Ishikawa (cell line): ENCODE measurements around the gene FHL3.

ENCODE experiments used
- CEBPB ChIP-seq: IDR thresholded peaks from 2 replicates; pipeline ENCODE4 v1.6.1; 2012
- EP300 ChIP-seq: IDR thresholded peaks from 2 replicates; pipeline ENCODE4 v1.6.1; 2012; ENCODE audit warnings: borderline replicate concordance
- TCF12 ChIP-seq: IDR thresholded peaks from 2 replicates; pipeline ENCODE4 v1.6.1; 2012; ENCODE audit warnings: low read depth
- ZBTB7A ChIP-seq: IDR thresholded peaks from 2 replicates; pipeline ENCODE4 v1.6.1; 2012; ENCODE audit warnings: low read depth
- TF ChIP-seq, protein P1 (sequence below): IDR thresholded peaks from 2 replicates; pipeline ENCODE4 v1.6.1; 2012; ENCODE audit warnings: low read depth, mild to moderate bottlenecking
- TF ChIP-seq, protein P2 (sequence below): IDR thresholded peaks from 2 replicates; pipeline ENCODE4 v1.6.1; 2012

DNA sequence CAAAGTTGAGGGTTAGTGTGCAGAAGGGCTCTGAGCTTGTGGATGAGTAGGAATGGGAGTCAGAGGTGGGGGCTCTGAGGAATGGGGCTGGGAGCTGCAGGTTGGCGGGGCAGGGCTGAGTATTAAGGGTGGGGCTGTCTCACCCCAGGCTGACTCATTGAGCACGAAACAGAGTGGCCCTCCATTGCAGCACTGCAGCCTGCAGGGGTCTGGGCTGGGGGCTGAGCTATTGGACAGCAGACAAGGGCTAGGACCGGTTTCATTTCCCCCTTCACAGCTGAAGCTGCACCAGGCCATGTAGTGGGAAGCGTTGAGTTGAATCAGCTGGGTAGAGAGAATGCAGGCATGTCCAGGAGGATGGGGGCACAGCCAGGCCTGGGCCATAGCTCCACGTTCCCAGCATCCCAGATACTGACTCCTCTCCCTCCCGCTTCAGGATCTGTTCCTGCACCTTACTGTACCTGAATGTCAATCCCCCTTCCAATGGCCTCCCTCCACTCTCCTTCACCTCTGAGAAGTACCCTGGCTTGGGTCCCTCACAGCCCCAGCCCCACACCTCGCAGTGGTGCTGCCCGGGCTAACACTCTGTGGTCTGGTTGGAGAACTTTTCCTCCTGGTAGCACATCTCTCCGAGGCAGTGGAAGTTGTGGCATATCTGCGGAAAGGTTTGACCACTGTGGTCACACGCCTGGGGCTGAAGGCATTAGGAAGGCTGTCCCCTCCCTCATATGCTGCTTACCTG, 54.1 kb downstream of the FHL3 start:
- TF ChIP-seq, protein P1, sequence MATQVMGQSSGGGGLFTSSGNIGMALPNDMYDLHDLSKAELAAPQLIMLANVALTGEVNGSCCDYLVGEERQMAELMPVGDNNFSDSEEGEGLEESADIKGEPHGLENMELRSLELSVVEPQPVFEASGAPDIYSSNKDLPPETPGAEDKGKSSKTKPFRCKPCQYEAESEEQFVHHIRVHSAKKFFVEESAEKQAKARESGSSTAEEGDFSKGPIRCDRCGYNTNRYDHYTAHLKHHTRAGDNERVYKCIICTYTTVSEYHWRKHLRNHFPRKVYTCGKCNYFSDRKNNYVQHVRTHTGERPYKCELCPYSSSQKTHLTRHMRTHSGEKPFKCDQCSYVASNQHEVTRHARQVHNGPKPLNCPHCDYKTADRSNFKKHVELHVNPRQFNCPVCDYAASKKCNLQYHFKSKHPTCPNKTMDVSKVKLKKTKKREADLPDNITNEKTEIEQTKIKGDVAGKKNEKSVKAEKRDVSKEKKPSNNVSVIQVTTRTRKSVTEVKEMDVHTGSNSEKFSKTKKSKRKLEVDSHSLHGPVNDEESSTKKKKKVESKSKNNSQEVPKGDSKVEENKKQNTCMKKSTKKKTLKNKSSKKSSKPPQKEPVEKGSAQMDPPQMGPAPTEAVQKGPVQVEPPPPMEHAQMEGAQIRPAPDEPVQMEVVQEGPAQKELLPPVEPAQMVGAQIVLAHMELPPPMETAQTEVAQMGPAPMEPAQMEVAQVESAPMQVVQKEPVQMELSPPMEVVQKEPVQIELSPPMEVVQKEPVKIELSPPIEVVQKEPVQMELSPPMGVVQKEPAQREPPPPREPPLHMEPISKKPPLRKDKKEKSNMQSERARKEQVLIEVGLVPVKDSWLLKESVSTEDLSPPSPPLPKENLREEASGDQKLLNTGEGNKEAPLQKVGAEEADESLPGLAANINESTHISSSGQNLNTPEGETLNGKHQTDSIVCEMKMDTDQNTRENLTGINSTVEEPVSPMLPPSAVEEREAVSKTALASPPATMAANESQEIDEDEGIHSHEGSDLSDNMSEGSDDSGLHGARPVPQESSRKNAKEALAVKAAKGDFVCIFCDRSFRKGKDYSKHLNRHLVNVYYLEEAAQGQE, result no peak
- TF ChIP-seq ZBTB7A, result no peak
- TF ChIP-seq EP300, result no peak
- TF ChIP-seq TCF12, result no peak
- TF ChIP-seq CEBPB, result no peak
- TF ChIP-seq, protein P2, sequence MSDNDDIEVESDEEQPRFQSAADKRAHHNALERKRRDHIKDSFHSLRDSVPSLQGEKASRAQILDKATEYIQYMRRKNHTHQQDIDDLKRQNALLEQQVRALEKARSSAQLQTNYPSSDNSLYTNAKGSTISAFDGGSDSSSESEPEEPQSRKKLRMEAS, result no peak
